Right lobe of liver (tissue), 4 donors: ENCODE data around the gene DGCR6.
"Not testable (repeated sequence)": the region's sequence is repeated elsewhere in the genome, so short reads cannot be mapped to it uniquely, and the experiment has no call there.

ENCODE experiments used
- CTCF ChIP-seq, 4 donors: fragments of 200-600 bp in 3 of 4; fragments of 450-650 bp in 1 of 4; IDR thresholded peaks; one replicate each; pipeline versions ENCODE4 v1.5.1 to v1.8.0; 2016 to 2022; ENCODE audit warnings: antibody characterized with exemption in 4 of 4, mild to moderate bottlenecking in 2 of 4
- POLR2A ChIP-seq: fragments of 450-650 bp; IDR thresholded peaks from one replicate; pipeline ENCODE4 v1.6.1; 2017; ENCODE audit warnings: antibody characterized with exemption, mild to moderate bottlenecking
- donor health status: DM: no; HTN: no; CAD: no.
- donor health status: DM: no; HTN: no; CAD: no.
- donor health status: DM: no; HTN: yes; CAD: no.

DNA sequence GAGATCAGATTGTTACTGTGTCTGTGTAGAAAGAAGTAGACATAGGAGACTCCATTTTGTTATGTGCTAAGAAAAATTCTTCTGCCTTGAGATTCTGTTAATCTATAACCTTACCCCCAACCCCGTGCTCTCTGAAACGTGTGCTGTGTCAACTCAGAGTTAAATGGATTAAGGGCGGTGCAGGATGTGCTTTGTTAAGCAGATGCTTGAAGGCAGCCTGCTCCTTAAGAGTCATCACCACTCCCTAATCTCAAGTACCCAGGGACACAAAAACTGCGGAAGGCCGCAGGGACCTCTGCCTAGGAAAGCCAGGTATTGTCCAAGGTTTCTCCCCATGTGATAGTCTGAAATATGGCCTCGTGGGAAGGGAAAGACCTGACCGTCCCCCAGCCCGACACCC, 32.6 kb downstream of the DGCR6 start:
- TF ChIP-seq CTCF (IDR thresholded peaks at IDR 0.05); POLR2A: not testable (repeated sequence)
